HG02759 (cell line): ENCODE results near the gene MACO1.
"Not testable (repeated sequence)": the region's sequence is repeated elsewhere in the genome, so short reads cannot be mapped to it uniquely, and the experiment has no call there.

Source experiments
- ATAC-seq: cut with Tn5 transposase; IDR thresholded peaks from one replicate; pipeline ENCODE4 v1.9.1; 2021; ENCODE audit warnings: mild to moderate bottlenecking, moderate library complexity; ENCODE audit not compliant: unreplicated experiment

The MACO1 gene

GRCh38 chr1:25484533-25484932, 53.8 kb downstream of the MACO1 start:
- no peak for ATAC-seq

GRCh38 chr1:25485536-25486411, 55.1 kb downstream of the MACO1 start:
- ATAC-seq = no peak

DNA sequence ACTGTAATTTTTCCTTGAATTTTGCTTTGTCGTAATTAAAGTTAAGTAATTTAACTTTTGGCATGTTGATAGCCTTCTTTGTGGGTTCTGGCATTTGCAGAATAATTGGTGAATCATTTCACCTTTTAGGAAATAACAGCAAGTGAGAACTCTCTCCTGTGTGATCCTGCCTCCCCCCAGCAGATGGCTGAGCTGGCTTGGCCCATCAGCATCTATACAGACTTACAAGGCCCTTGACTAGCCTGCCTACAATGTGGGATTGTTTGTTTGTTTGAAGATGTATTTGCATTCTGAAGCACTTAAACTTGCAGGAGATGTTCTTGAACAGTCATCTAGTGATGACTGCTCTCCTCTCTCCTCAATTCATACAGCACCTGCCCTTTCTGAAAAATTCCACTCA, 55.9 kb downstream of the MACO1 start:
- ATAC-seq = no peak

- no peak for ATAC-seq
Observed at GRCh38 chr1:25487628-25488027, 56.9 kb downstream of the MACO1 start.

DNA sequence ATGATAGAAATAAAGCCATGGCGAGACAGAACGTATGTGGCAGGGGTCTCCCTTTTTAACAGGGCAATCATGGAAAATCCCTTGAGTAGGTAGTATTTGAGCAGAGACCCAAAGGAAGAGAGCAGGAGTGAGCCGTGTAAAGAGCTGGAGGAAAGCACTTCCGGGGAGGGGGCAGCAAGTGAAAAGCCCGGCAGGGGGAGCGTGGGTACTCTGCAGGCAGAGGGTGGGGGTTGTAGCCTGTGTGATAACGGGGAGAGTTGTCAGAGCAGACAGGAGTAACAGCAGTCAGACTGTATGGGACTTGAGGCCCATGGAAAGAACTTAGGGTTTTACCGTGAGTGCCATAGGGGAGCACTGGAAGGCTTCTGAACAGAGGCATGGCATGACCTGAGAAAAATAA, 61.6 kb downstream of the MACO1 start:
- ATAC-seq = no peak

GRCh38 chr1:25494952-25495351, 64.3 kb downstream of the MACO1 start:
- no peak for ATAC-seq

- ATAC-seq = no peak
Observed at GRCh38 chr1:25500694-25501093, 70.0 kb downstream of the MACO1 start.

- no peak for ATAC-seq
Observed at GRCh38 chr1:25501235-25502058, 70.8 kb downstream of the MACO1 start.

- ATAC-seq = no peak
Observed at GRCh38 chr1:25502957-25503356, 72.3 kb downstream of the MACO1 start.

DNA sequence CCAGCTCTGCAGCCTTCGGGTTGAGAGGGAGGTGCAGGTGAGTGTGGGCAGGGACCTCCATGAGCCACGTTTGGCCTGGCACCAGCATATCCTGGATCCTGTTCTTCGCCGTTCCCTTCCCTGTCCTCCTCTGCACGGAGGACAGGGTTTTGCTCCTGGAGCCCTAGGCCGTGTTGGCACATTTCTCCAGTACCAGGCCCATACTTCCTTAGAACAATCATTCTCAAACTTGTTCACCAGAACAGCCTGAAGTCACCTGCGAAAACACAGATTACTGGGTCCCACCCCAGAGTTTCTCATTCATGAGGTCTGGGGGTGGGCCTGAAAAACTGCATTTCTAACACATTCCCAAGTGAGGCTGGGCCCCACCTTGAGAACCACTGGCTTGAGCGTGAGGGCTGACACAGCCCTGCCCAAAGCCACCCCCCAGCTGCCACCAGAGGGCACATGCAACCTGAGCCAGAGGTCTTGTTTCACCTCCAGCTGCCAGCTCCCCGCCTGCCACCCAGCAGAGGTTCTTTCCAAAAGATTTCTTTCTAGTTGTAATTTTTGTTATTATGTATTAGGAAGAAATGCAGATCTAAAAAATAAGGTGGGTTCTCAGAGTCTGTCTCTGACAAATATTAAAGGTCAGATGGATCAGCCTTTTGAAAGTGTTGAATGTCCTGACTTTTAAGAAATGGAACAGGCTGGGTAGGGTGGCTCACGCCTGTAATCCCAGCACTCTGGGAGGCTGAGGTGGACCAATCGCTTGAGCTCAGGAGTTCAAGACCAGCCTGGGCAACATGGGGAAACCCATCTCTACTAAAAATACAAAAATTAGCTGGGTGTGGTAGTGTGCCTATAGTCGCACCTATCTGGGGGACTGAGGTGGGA, 73.1 kb downstream of the MACO1 start:
- no peak for ATAC-seq

DNA sequence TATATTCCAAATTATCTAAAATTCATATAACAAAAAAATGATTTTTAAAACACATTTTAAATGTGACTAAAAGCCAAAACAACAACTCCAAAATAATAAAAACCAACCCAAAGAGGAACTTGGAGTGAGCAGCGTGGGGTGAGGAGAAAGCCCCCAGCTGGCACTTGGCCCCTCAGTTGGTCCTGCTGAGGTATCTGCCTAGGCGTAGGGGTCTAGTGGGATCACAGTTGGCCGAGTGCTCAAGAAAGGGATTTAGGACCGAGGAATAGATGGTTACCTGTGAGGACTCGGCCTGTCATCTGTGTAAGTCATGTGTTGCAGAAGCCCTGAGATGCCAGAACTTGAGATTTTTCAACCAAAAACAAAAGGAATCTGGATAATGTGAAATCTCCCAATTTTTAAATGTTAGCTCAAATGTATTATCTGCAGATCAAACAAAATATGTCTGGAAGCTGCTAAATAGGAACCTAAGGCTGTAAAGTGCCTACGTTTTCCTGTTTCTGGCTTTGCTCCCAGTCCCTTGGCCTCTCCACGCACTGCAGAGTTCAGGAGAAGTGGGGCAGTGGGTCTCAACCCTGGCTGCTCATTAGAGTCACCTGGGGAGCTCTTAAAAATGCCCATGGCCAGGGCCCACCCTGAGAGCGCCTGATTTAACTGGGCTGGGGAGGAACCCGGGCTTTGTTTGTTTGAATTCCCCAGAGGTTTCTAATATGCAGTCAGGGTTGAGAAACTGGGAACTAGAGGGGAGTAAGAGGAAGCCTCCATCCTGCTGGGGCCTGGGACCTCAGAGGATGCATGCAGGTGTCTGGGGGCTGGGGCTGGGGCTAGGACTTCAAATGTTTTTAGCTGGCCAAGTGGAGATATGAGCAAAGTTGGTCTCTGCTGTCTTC, 74.3 kb downstream of the MACO1 start:
- no peak for ATAC-seq

GRCh38 chr1:25505656-25506385, 75.1 kb downstream of the MACO1 start:
- ATAC-seq = no peak

GRCh38 chr1:25506566-25507463, 76.1 kb downstream of the MACO1 start:
- ATAC-seq = not testable (repeated sequence)

GRCh38 chr1:25513666-25514065, 83.0 kb downstream of the MACO1 start:
- no peak for ATAC-seq

DNA sequence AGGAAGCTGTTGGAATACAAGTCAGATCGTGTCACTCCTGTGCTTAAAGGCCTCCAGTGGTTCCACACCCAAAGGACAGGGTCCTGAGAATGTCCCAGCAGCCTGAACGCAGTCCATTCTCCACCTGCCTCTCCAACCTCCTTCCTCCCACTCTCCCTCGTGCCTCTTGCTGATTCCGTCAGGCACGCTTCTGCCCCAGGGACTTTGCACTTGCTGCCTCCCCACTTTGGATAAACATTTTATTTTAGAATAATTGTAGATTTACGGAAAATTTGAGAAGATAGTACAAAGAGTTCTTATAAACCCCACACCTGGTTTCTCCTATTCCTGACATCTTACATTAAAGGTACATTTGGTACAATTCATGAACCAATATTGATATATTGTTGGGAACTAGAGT, 84.3 kb downstream of the MACO1 start:
- no peak for ATAC-seq

- ATAC-seq = no peak
Observed at GRCh38 chr1:25516686-25517085, 86.0 kb downstream of the MACO1 start.

GRCh38 chr1:25517476-25518394, 87.0 kb downstream of the MACO1 start:
- no peak for ATAC-seq
